ENCODE data around the gene LPO.

Gene LPO

DNA sequence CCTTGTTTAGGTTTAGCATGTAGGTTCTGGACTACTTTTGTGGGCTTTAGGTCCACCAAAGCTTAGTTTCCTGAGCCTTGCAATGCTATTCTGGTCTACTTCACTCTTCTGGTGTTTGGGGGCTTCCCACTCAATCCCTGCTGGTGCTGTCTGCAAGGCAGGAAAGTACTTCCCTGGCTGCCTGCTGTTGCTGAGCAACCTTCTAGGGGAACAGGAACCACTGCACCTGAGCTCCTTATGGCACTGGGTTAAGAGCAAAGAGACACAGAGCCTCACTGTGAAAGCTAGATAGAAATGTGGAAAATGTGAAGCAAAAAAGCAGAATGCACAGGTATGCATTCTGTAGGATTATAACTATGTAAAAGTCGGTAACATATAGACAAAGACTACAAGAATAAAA, 25.4 kb downstream of the LPO start:
- Histone ChIP-seq H3K27me3 (replicated peaks; ENCODE audit: insufficient read depth, low read length) (peaks cover 39% of the 10 kb centered on the region), H3K4me2 (ENCODE audit: low read depth, low read length) (no peak overlapping the region), H3K4me1 (ENCODE audit: low read length) (no peaks in the 10 kb centered on the region), H3K4me3 (ENCODE audit: low read length) (no peak overlapping the region), H3K79me2 (ENCODE audit: low read length) (no peaks in the 10 kb centered on the region), H2AFZ (ENCODE audit: low read length) (no peak overlapping the region), H3F3A (ENCODE audit: insufficient read depth, low read length) (no peaks in the 10 kb centered on the region), H3K9me3 (replicated peaks; ENCODE audit: insufficient read depth, low read length) (no peaks in the 10 kb centered on the region), H3K9me2 (replicated peaks; ENCODE audit: insufficient read depth, low read length) (no peaks in the 10 kb centered on the region), H3K36me3 (replicated peaks; ENCODE audit: insufficient read depth, low read length) (no peaks in the 10 kb centered on the region), H4K20me1 (ENCODE audit: insufficient read depth, low read length) (no peaks in the 10 kb centered on the region), H3K27ac (ENCODE audit: low read length) (no peak overlapping the region), H3K9ac (ENCODE audit: low read length) (no peak overlapping the region)
- no peak for DNase-seq
- TF ChIP-seq EZH2phosphoT487 (IDR thresholded peaks at IDR 0.05; ENCODE audit: low read length) = no peak
- TF ChIP-seq EZH2 (optimal IDR thresholded peaks at IDR 0.05; ENCODE audit: low read depth, low read length) = no peak
- TF ChIP-seq, protein P1, sequence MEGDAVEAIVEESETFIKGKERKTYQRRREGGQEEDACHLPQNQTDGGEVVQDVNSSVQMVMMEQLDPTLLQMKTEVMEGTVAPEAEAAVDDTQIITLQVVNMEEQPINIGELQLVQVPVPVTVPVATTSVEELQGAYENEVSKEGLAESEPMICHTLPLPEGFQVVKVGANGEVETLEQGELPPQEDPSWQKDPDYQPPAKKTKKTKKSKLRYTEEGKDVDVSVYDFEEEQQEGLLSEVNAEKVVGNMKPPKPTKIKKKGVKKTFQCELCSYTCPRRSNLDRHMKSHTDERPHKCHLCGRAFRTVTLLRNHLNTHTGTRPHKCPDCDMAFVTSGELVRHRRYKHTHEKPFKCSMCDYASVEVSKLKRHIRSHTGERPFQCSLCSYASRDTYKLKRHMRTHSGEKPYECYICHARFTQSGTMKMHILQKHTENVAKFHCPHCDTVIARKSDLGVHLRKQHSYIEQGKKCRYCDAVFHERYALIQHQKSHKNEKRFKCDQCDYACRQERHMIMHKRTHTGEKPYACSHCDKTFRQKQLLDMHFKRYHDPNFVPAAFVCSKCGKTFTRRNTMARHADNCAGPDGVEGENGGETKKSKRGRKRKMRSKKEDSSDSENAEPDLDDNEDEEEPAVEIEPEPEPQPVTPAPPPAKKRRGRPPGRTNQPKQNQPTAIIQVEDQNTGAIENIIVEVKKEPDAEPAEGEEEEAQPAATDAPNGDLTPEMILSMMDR (IDR thresholded peaks at IDR 0.05; ENCODE audit: low read length) = no peak

DNA sequence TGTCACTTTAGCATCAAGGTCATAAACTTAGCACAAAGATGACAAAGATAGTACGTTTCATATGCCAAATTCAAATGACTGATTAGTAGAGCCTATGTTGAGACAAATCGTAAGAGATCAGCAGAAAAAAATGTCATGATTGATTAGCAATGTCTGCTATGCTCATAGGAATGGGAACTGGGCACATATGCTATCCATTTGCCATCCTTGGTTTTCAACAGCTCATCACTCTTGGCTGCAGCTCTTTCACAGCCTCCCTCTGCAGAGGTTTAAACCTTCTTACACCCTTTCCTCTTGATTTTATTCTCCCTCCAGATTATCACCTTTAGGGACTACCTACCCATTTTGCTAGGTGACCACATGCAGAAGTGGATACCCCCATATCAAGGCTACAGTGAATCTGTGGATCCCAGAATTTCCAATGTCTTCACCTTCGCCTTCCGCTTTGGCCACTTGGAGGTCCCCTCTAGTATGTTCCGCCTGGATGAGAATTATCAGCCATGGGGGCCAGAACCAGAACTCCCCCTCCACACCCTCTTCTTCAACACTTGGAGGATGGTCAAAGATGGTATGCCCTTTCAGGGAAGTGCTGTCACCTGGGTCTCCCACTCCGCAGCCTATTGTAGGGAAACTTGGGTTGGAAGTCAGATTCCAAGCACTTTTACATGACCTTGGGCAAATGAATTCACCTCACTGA, 26.2 kb downstream of the LPO start:
- TF ChIP-seq, protein P1 (IDR thresholded peaks at IDR 0.05; ENCODE audit: low read length) = no peak
- TF ChIP-seq EZH2phosphoT487 (IDR thresholded peaks at IDR 0.05; ENCODE audit: low read length) = no peak
- TF ChIP-seq EZH2 (optimal IDR thresholded peaks at IDR 0.05; ENCODE audit: low read depth, low read length) = no peak
- H3K27me3 ChIP-seq (replicated peaks; ENCODE audit: insufficient read depth, low read length) = peaks cover 31% of the 10 kb centered on the region
- no peak overlapping the region for H2AFZ ChIP-seq (ENCODE audit: low read length)

DNA sequence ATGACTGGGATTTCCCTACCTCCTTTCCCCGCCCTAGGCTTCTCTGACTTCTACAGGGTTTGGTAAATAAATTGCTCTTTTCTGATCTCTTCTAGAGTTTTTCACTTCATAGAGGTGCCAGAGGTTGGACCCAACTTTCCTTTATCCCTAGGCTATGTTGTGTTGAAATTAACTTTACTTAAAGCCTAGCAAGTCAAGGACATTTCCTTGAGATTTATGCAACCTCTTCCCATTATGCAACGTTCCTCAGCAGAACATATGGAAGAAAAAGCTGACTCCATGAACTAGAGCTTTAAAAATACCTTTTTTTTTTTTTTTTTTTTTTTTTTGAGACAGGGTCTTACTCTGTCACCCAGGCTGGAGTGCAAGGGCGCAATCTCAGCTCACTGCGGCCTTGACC, 26.9 kb downstream of the LPO start:
- no peak for DNase-seq
- H3K9me2 ChIP-seq (replicated peaks; ENCODE audit: insufficient read depth, low read length) = no peaks in the 10 kb centered on the region

More for the DNA sequence above, 26.2 kb downstream of the LPO start:
- no peak for DNase-seq
- Histone ChIP-seq H3K36me3 (replicated peaks; ENCODE audit: insufficient read depth, low read length) (no peaks in the 10 kb centered on the region), H3K4me3 (ENCODE audit: low read length) (no peak overlapping the region), H3K27ac (ENCODE audit: low read length) (no peak overlapping the region), H3K4me2 (ENCODE audit: low read depth, low read length) (no peak overlapping the region), H3K9me3 (replicated peaks; ENCODE audit: insufficient read depth, low read length) (no peaks in the 10 kb centered on the region), H3K4me1 (ENCODE audit: low read length) (no peaks in the 10 kb centered on the region), H3K79me2 (ENCODE audit: low read length) (no peaks in the 10 kb centered on the region), H3F3A (ENCODE audit: insufficient read depth, low read length) (no peaks in the 10 kb centered on the region), H3K9me2 (replicated peaks; ENCODE audit: insufficient read depth, low read length) (no peaks in the 10 kb centered on the region), H4K20me1 (ENCODE audit: insufficient read depth, low read length) (no peaks in the 10 kb centered on the region), H3K9ac (ENCODE audit: low read length) (no peak overlapping the region)

More for the DNA sequence above, 26.9 kb downstream of the LPO start:
- Histone ChIP-seq H2AFZ (ENCODE audit: low read length) (no peak overlapping the region), H3K9ac (ENCODE audit: low read length) (no peak overlapping the region), H3K4me1 (ENCODE audit: low read length) (no peaks in the 10 kb centered on the region), H3K9me3 (replicated peaks; ENCODE audit: insufficient read depth, low read length) (no peaks in the 10 kb centered on the region), H3K4me3 (ENCODE audit: low read length) (no peak overlapping the region), H4K20me1 (ENCODE audit: insufficient read depth, low read length) (no peaks in the 10 kb centered on the region), H3K36me3 (replicated peaks; ENCODE audit: insufficient read depth, low read length) (no peaks in the 10 kb centered on the region), H3K27me3 (replicated peaks; ENCODE audit: insufficient read depth, low read length) (peaks cover 29% of the 10 kb centered on the region), H3K4me2 (ENCODE audit: low read depth, low read length) (no peak overlapping the region), H3K79me2 (ENCODE audit: low read length) (no peaks in the 10 kb centered on the region), H3K27ac (ENCODE audit: low read length) (no peak overlapping the region), H3F3A (ENCODE audit: insufficient read depth, low read length) (no peaks in the 10 kb centered on the region)
- TF ChIP-seq EZH2phosphoT487 (IDR thresholded peaks at IDR 0.05; ENCODE audit: low read length) (no peak), EZH2 (optimal IDR thresholded peaks at IDR 0.05; ENCODE audit: low read depth, low read length) (no peak)
- TF ChIP-seq, protein P1 (IDR thresholded peaks at IDR 0.05; ENCODE audit: low read length) = no peak

Data from MM.1S (cell line).